GM12865 (cell line): ENCODE measurements around the gene COCH.
"Not testable (repeated sequence)": the region's sequence is repeated elsewhere in the genome, so short reads cannot be mapped to it uniquely, and the experiment has no call there.

Experiments used
- DNase-seq: peaks from one replicate; pipeline ENCODE4 v3.0.0; 2010; ENCODE audit warnings: low read depth
- H3K4me3 ChIP-seq: 2 replicates; pipeline ENCODE4 v1.5.1; 2011; ENCODE audit warnings: mild to moderate bottlenecking, low read depth, low read length, control low read depth
- CTCF ChIP-seq: IDR thresholded peaks from 2 replicates; pipeline ENCODE4 v1.5.1; 2011; ENCODE audit warnings: low read length, control low read depth, low read depth, inconsistent platforms; ENCODE audit not compliant: insufficient read depth; ENCODE audit errors: missing control alignments

COCH gene

GRCh38 chr14:30896435-30896834, 22.1 kb downstream of the COCH start:
- DNase-seq: no peak
- H3K4me3 ChIP-seq: no peak overlapping the region
- TF ChIP-seq CTCF: no peak

GRCh38 chr14:30897121-30897520, 22.8 kb downstream of the COCH start:
- not testable (repeated sequence) for DNase-seq, H3K4me3 ChIP-seq

- DNase-seq: no peak
- no peak overlapping the region for H3K4me3 ChIP-seq
- no peak for TF ChIP-seq CTCF
Measured at GRCh38 chr14:30903285-30904124, 29.1 kb downstream of the COCH start.

GRCh38 chr14:30906752-30907658, 32.6 kb downstream of the COCH start:
- no peak overlapping the region for H3K4me3 ChIP-seq
- DNase-seq: peak; percentile 41
- peak; percentile 29 for TF ChIP-seq CTCF

GRCh38 chr14:30907659-30908057, 33.3 kb downstream of the COCH start:
- TF ChIP-seq CTCF: no peak
- DNase-seq: no peak
- H3K4me3 ChIP-seq: no peak overlapping the region

GRCh38 chr14:30908826-30909225, 34.5 kb downstream of the COCH start:
- H3K4me3 ChIP-seq: no peak overlapping the region
- DNase-seq: no peak
- no peak for TF ChIP-seq CTCF

GRCh38 chr14:30914812-30915211, 40.5 kb downstream of the COCH start:
- no peak overlapping the region for H3K4me3 ChIP-seq
- no peak for TF ChIP-seq CTCF
- no peak for DNase-seq
